Retinal pigment epithelial cell (primary cell): ENCODE data around the gene UGT1A10.
"Not testable (repeated sequence)": the region's sequence is repeated elsewhere in the genome, so short reads cannot be mapped to it uniquely, and the experiment has no call there.

Source experiments
- DNase-seq: peaks from one replicate; pipeline ENCODE4 v3.0.0-alpha.2; 2010; ENCODE audit warnings: low read depth
- H3K4me3 ChIP-seq: 2 replicates; pipeline ENCODE4 v1.5.1; 2011; ENCODE audit warnings: mild to moderate bottlenecking, low read length, control low read depth, moderate library complexity
- CTCF ChIP-seq: conservative IDR thresholded peaks from 2 replicates; pipeline ENCODE4 v1.5.1; 2011; ENCODE audit warnings: low read depth, low read length, control low read depth, inconsistent platforms

Gene UGT1A10

GRCh38 chr2:233692648-233693047 lies 56.4 kb downstream of the UGT1A10 start, which contains the start of gene UGT1A6:
UGT1A6 (plus strand) TSS chr2:233692890; CDS start chr2:233693005, 115 bp downstream.
- no peak within 1 kb of the TSS for H3K4me3 ChIP-seq
- TF ChIP-seq CTCF = no peak
- DNase-seq = no peak

DNA sequence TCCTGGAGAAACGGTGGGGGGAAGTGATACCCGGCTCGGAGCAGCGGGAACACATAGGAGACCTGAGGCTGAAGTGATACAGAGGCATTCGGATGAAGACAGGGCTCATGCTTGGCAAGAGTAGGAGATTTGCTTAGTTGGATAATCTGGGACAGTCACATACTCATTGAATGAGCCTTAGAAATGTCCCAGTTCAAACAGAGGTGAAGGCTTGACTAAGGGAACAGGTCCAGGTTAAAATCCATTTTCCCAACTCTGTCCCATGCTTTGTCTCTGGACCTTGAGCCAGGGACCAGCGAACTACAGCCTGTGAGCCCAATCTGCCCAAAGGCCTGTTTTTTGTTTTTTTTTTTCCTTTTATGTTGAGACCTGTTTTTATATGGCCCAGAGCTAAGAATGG lies 57.7 kb downstream of the UGT1A10 start:
- no peak overlapping the region for H3K4me3 ChIP-seq
- no peak for TF ChIP-seq CTCF

DNA sequence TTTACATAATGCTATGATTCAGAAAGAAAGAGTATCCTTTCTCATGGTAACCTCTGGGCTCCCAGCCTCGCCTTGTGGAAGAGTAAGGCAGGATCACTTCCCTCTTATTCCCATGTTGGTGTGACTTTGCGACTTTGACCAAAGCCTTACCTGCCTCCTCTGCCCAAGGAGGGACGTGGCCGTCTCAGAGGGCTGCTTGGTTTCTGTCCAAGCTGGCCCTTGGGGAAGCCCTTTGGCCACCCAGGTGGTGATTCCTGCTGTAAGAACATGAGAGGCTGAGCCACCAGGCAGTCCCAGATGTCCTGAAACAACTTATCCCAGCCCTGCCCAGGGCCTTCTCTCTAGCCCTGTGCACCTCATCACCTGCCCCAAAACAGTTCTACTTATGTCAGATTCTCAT lies 62.5 kb downstream of the UGT1A10 start:
- no peak for TF ChIP-seq CTCF

More for the DNA sequence above, 57.7 kb downstream of the UGT1A10 start:
- no peak for DNase-seq

GRCh38 chr2:233699424-233700027 lies 63.3 kb downstream of the UGT1A10 start:
- TF ChIP-seq CTCF = no peak
- no peak for DNase-seq

More for the DNA sequence above, 62.5 kb downstream of the UGT1A10 start:
- DNase-seq = no peak
- no peak overlapping the region for H3K4me3 ChIP-seq

DNA sequence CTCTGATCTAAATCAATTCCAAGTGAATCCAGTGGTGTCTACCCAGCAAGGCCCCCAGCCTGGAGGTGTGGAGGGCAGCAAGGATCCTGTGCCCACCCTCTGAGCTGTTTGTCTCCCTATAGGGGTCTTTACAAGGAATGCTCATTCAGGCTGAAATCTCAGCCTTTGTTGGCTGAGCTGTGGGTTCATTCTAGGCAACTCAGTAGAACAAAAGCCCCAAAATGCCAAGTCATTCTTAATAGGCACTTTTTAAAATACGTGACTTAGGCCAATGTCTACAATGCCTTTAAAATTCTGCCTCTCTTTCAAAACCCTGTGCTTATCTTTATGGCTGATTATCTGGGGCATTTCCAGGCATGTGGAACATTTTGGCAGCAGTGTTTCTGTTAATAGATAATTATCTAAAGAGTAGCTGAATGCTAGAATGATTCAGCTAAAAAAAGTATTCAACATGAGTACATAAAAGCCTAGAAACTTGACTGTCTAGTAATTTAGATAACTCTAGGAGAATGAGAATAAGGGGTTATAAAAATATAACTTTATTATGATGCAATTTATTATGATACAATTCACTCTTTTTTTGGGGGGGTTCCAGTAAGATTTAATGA lies 63.9 kb downstream of the UGT1A10 start:
- TF ChIP-seq CTCF = no peak
- H3K4me3 ChIP-seq = no peak overlapping the region
- peak; percentile 31 for DNase-seq

More at GRCh38 chr2:233699424-233700027, 63.3 kb downstream of the UGT1A10 start:
- H3K4me3 ChIP-seq = no peak overlapping the region

DNA sequence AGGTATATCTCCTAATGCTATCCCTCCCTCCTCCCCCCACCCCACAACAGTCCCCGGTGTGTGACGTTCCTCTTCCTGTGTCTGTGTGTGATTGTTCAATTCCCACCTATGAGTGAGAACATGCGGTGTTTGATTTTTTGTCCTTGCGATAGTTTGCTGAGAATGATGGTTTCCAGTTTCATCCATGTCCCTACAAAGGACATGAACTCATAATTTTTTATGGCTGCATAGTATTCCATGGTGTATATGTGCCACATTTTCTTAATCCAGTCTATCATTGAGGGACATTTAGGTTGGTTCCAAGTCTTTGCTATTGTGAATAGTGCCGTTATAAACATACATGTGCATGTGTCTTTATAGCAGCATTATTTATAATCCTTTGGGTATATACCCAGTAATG lies 64.6 kb downstream of the UGT1A10 start:
- not testable (repeated sequence) for DNase-seq, H3K4me3 ChIP-seq

GRCh38 chr2:233702238-233702637 lies 66.0 kb downstream of the UGT1A10 start:
- no peak overlapping the region for H3K4me3 ChIP-seq
- TF ChIP-seq CTCF = no peak
- DNase-seq = no peak
